K562 (cell line): ENCODE data around the gene PIGM. TPM values are rescaled to one million over a fixed set of nuclear protein-coding genes. Genes with fewer than 3 reads are reported as not detected.

ENCODE experiments used
- ATAC-seq: fragments of 200-7000 bp; cut with Tn5 transposase; 3 replicates; pipeline ENCODE4 v1.9.1; 2020; ENCODE audit warnings: moderate library complexity
- BruUV-seq: library from RNA; stranded (reverse); fragments of 400-500 nt; replicated peaks from 2 replicates; lab custom pipeline; 2021; lab: Mats Ljungman, UMichigan
- CTCF ChIA-PET: fragments of 300-600 bp; formaldehyde crosslinking; extraction: SDS; loops from one replicate; lab custom pipeline; 2021; ENCODE audit warnings: low intra/inter-chr PET ratio; lab: Yijun Ruan, JAX
- POLR2A ChIA-PET: fragments of 300-600, 350-650 bp; sonication (Branson Sonifier 250); formaldehyde crosslinking; extraction: SDS; loops from one replicate; lab custom pipeline; 2021; ENCODE audit warnings: antibody characterized with exemption, inconsistent platforms; lab: Yijun Ruan, JAX
- DNase-seq, 4 experiments: peaks; one replicate each; pipeline versions ENCODE4 v3.0.0 to v3.0.0-alpha.2; 2011 to 2018; ENCODE audit warnings: low spot score in 3 of 4, mixed read lengths in 3 of 4; ENCODE audit errors: extremely low read depth in 1 of 4
- FAIRE-seq: peaks from 2 replicates; lab custom pipeline; 2011; peaks lifted over from hg19 to GRCh38; lab: Jason Lieb, UNC
- H2AFZ ChIP-seq: 2 replicates; pipeline ENCODE4 v1.6.0; 2011; ENCODE audit warnings: low read depth, low read length, control low read depth, inconsistent platforms
- H3K27ac ChIP-seq: fragments of 200-600 bp; 3 replicates; pipeline ENCODE4 v1.8.0; 2011; ENCODE audit warnings: low read depth, mild to moderate bottlenecking, control low read depth, inconsistent platforms, low read length, moderate library complexity, mixed read lengths; ENCODE audit errors: extremely low read depth
- H3K27me3 ChIP-seq, 2 experiments: fragments of 300-600 bp in 1 of 2; 2 replicates in 1 of 2; 3 replicates in 1 of 2; pipeline versions ENCODE4 v1.6.0 to v1.8.0; 2011; ENCODE audit warnings: inconsistent platforms in 2 of 2, low read length in 2 of 2, mild to moderate bottlenecking in 1 of 2, mixed read lengths in 1 of 2, moderate library complexity in 1 of 2; ENCODE audit not compliant: control insufficient read depth in 2 of 2, insufficient read depth in 2 of 2
- H3K36me3 ChIP-seq: fragments of 300-600 bp; 3 replicates; pipeline ENCODE4 v1.8.0; 2011; ENCODE audit warnings: mild to moderate bottlenecking, low read length, inconsistent platforms; ENCODE audit not compliant: control insufficient read depth, insufficient read depth
- H3K4me1 ChIP-seq, 2 experiments: fragments of 200-600 bp in 1 of 2; replicated peaks in 1 of 2; 2 replicates in 1 of 2; 3 replicates in 1 of 2; pipeline versions ENCODE4 v1.5.1 to v1.8.0; 2011; ENCODE audit warnings: inconsistent platforms in 2 of 2, low read length in 2 of 2, mild to moderate bottlenecking in 1 of 2, mixed read lengths in 1 of 2, moderate library complexity in 1 of 2; ENCODE audit not compliant: control insufficient read depth in 2 of 2, insufficient read depth in 2 of 2
- H3K4me2 ChIP-seq: 2 replicates; pipeline ENCODE4 v1.6.1; 2011; ENCODE audit warnings: low read length, control low read depth, inconsistent platforms, mixed read lengths; ENCODE audit not compliant: insufficient read depth
- H3K4me3 ChIP-seq: fragments of 200-600 bp; sonication (generic), shearing (Covaris generic); 2 replicates; pipeline ENCODE4 v1.5.1; 2016; ENCODE audit warnings: control low read depth, inconsistent platforms
- H3K79me2 ChIP-seq: fragments of 200-600 bp; 3 replicates; pipeline ENCODE4 v1.8.0; 2011; ENCODE audit warnings: low read length, inconsistent platforms; ENCODE audit not compliant: control insufficient read depth, insufficient read depth
- H3K9ac ChIP-seq, 2 experiments: 2 replicates each; pipeline versions ENCODE4 v1.6.0 to v1.6.1; 2011; ENCODE audit warnings: low read depth in 2 of 2, low read length in 2 of 2, control low read depth in 1 of 2, inconsistent platforms in 1 of 2, mild to moderate bottlenecking in 1 of 2, mixed read lengths in 1 of 2; ENCODE audit not compliant: insufficient read depth in 1 of 2
- H3K9me1 ChIP-seq: one replicate; pipeline ENCODE4 v1.6.0; 2011; ENCODE audit warnings: inconsistent platforms, mild to moderate bottlenecking, low read length, moderate library complexity; ENCODE audit not compliant: control insufficient read depth, insufficient read depth
- H3K9me3 ChIP-seq: replicated peaks from 2 replicates; pipeline ENCODE4 v1.5.1; 2011; ENCODE audit warnings: low read depth, low read length, inconsistent platforms; ENCODE audit not compliant: control insufficient read depth, insufficient read depth
- H4K20me1 ChIP-seq: replicated peaks from 2 replicates; pipeline ENCODE4 v1.6.1; 2011; ENCODE audit warnings: low read length, inconsistent platforms, mixed read lengths; ENCODE audit not compliant: control insufficient read depth, insufficient read depth
- CAMTA2 ChIP-seq: fragments of 250-450 bp; sonication (Bioruptor Pico); conservative IDR thresholded peaks from 2 replicates; pipeline ENCODE4 v1.5.1; 2022
- EP300 ChIP-seq: IDR thresholded peaks from 2 replicates; pipeline ENCODE4 v1.6.1; 2012; ENCODE audit warnings: low read length, improper control_type of control experiment
- NRF1 ChIP-seq, 2 experiments: fragments of 450-650 bp; IDR thresholded peaks in 1 of 2; conservative IDR thresholded peaks in 1 of 2; 2 replicates each; pipeline ENCODE4 v1.6.1; 2014; ENCODE audit warnings: mild to moderate bottlenecking in 2 of 2
- SAFB2 ChIP-seq: fragments of 200-400 bp; formaldehyde crosslinking; IDR thresholded peaks from 2 replicates; pipeline ENCODE4 v1.6.1; 2018; ENCODE audit warnings: borderline replicate concordance, low read length, low read depth, moderate library complexity; ENCODE audit not compliant: severe bottlenecking
- SNRNP70 ChIP-seq: fragments of 200-400 bp; formaldehyde crosslinking; optimal IDR thresholded peaks from 2 replicates; pipeline ENCODE3; 2017; ENCODE audit warnings: low read depth, low read length
- SREBF1 ChIP-seq: fragments of 150-350 bp; IDR thresholded peaks from 2 replicates; pipeline ENCODE4 v1.6.1; 2014; ENCODE audit warnings: antibody characterized with exemption, low read depth, low read length, borderline replicate concordance
- ZNF75A ChIP-seq: fragments of 450-650 bp; formaldehyde crosslinking; IDR thresholded peaks from 2 replicates; pipeline ENCODE4 v1.4.0; 2020; ENCODE audit warnings: mild to moderate bottlenecking
- WGBS: fragments of 100-300 bp; shearing (Covaris generic); methylation state at CpG from one replicate; pipeline ENCODE4 v1.1.6; 2016; ENCODE audit warnings: low coverage, mixed read lengths; ENCODE audit not compliant: insufficient coverage; ENCODE audit errors: missing lambda C conversion rate; 5-methylcytosine and 5-hydroxymethylcytosine counted together
- in situ Hi-C: fragments of 300-500 bp; cut with MboI; formaldehyde crosslinking; loops from 4 replicates; pipeline ENCODE4 v1.15.0; 2018; ENCODE audit warnings: inconsistent platforms, mixed read lengths
- intact Hi-C: fragments of 100-400 bp; cut with micrococcal nuclease; formaldehyde crosslinking; loops from 2 replicates; pipeline ENCODE4 v1.14.2; 2022
- polyA plus RNA-seq, 8 experiments: library from polyadenylated mRNA; depleted of rRNA in 4 of 8; stranded (reverse) in 5 of 8; unstranded in 3 of 8; fragments of >200 nt; fragmentation: Nextera tagmentation in 2 of 8; fragmentation: Illumina TruSeq in 1 of 8; extraction: Ambion mirVana in 2 of 8; extraction: Trizol in 1 of 8; gene quantifications; 2 replicates each; pipeline versions ENCODE4 v1.2.1 to v1.2.3, GENCODE V29; 2011 to 2014; ENCODE audit warnings: inconsistent platforms in 1 of 8, missing spikeins in 1 of 8
- total RNA-seq, 7 experiments: library from RNA; depleted of rRNA in 6 of 7; stranded (reverse); fragments of >200 nt in 6 of 7; fragmentation: Illumina TruSeq in 2 of 7; extraction: Trizol in 2 of 7; gene quantifications; 2 replicates each; pipeline versions ENCODE4 v1.2.1 to v1.2.3, GENCODE V29; 2011 to 2021; ENCODE audit warnings: low replicate concordance in 1 of 7
- TF ChIP-seq, protein P1 (sequence below): sonication (generic); formaldehyde crosslinking; IDR thresholded peaks from 2 replicates; pipeline ENCODE4 v1.8.0; 2023; ENCODE audit warnings: mild to moderate bottlenecking, missing genetic modification reagents
- TF ChIP-seq, protein P2 (sequence below): IDR thresholded peaks from 2 replicates; pipeline ENCODE4 v1.6.1; 2011; ENCODE audit warnings: borderline replicate concordance, low read depth, mild to moderate bottlenecking, moderate library complexity, low read length; ENCODE audit not compliant: insufficient read depth, poor library complexity, severe bottlenecking
- TF ChIP-seq, protein P3 (sequence below): fragments of 450-650 bp; formaldehyde crosslinking; conservative IDR thresholded peaks from 2 replicates; pipeline ENCODE4 v1.4.0; 2022; ENCODE audit warnings: mild to moderate bottlenecking, missing genetic modification characterization

Gene PIGM
- total and polyA plus RNA-seq, 9 of the 15 experiments (the other 6 are each of a cell fraction or from before 2014, with no cell fraction given) = 2.6 to 6.7 (median 4.3) TPM

DNA sequence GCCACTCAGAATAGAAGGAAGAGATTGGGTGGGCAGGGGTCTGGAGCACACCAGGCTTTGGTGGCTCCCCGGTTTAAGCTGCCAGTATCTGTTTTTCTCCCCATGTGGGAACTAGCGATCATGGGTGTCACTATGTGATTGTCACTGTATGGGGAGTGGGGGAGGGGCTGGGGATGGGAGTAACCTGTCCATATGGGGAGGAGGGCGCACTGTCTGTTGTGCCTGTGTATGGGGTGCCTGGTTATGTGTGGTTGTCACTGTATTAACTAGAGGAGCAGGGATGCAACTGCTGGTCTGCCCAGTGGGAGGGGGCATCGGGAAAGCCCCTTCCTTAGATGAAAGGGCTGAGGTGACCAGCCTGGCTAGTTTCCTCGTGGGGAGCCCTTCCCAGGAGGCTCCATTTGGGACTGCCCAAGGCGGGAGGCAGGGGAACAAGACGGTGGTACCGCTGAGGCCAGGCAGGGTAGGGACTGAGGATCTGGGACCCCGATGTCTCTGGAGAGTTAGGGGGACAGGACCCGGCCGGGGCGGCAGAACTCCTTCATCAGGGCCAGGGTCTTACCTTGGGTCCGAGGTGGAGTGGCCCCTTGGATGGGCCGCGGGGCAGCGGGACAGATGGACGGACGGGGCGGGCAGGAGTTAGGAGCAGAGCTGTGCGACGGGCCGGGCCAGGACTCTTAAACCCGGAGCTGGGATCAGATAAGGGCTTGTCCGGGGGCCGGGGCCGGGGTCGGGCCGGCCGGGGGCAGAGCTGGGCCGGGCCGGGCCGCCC lies 37.9 kb upstream of the PIGM start, which contains the start of gene KCNJ10:
TSS of gene KCNJ10 (minus strand) at position 701 of the 772 bp plus-strand sequence. CDS start 27,628 bp downstream, outside the sequence.
- Histone ChIP-seq H3K4me2 (peak within 1 kb of the TSS; percentile 26), H3K9me1 (no peaks in the 10 kb centered on the region), H3K9ac (peak within 1 kb of the TSS in 1 of 2 experiments; percentile 36; a peak in 1 of 4 replicates), H3K36me3 (no peaks in the 10 kb centered on the region), H3K27ac (no peak within 1 kb of the TSS), H2AFZ (peak within 1 kb of the TSS; percentile 46; the same call in 1 of the 2 replicates), H3K4me1 (peaks cover 0 to 13% of the 10 kb centered on the region in 2 experiments; a peak in 3 of 5 replicates), H3K4me3 (no peak within 1 kb of the TSS; the same call in 1 of the 2 replicates), H3K79me2 (no peaks in the 10 kb centered on the region), H4K20me1 (no peaks in the 10 kb centered on the region; the same call in 1 of the 2 replicates), H3K9me3 (no peaks in the 10 kb centered on the region), H3K27me3 (peaks cover 10 to 43% of the 10 kb centered on the region in 2 experiments; a peak in 3 of 5 replicates)
- TF ChIP-seq NRF1 (conservative IDR thresholded peaks at IDR 0.05 in 1 of 2, IDR thresholded peaks at IDR 0.05 in 1 of 2) = no peak
- no peak for TF ChIP-seq SREBF1
- no peak for TF ChIP-seq ZNF75A (CRISPR knock-in tag)
- TF ChIP-seq, protein P1, sequence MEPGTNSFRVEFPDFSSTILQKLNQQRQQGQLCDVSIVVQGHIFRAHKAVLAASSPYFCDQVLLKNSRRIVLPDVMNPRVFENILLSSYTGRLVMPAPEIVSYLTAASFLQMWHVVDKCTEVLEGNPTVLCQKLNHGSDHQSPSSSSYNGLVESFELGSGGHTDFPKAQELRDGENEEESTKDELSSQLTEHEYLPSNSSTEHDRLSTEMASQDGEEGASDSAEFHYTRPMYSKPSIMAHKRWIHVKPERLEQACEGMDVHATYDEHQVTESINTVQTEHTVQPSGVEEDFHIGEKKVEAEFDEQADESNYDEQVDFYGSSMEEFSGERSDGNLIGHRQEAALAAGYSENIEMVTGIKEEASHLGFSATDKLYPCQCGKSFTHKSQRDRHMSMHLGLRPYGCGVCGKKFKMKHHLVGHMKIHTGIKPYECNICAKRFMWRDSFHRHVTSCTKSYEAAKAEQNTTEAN = no peak
- no peak for TF ChIP-seq EP300
- TF ChIP-seq, protein P2, sequence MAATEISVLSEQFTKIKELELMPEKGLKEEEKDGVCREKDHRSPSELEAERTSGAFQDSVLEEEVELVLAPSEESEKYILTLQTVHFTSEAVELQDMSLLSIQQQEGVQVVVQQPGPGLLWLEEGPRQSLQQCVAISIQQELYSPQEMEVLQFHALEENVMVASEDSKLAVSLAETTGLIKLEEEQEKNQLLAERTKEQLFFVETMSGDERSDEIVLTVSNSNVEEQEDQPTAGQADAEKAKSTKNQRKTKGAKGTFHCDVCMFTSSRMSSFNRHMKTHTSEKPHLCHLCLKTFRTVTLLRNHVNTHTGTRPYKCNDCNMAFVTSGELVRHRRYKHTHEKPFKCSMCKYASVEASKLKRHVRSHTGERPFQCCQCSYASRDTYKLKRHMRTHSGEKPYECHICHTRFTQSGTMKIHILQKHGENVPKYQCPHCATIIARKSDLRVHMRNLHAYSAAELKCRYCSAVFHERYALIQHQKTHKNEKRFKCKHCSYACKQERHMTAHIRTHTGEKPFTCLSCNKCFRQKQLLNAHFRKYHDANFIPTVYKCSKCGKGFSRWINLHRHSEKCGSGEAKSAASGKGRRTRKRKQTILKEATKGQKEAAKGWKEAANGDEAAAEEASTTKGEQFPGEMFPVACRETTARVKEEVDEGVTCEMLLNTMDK = no peak
- TF ChIP-seq, protein P3, sequence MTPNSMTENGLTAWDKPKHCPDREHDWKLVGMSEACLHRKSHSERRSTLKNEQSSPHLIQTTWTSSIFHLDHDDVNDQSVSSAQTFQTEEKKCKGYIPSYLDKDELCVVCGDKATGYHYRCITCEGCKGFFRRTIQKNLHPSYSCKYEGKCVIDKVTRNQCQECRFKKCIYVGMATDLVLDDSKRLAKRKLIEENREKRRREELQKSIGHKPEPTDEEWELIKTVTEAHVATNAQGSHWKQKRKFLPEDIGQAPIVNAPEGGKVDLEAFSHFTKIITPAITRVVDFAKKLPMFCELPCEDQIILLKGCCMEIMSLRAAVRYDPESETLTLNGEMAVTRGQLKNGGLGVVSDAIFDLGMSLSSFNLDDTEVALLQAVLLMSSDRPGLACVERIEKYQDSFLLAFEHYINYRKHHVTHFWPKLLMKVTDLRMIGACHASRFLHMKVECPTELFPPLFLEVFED (CRISPR knock-in tag) = no peak
- TF ChIP-seq SAFB2 = no peak
- TF ChIP-seq CAMTA2 = no peak
- TF ChIP-seq SNRNP70 = no peak
- ChIA-PET CTCF (interaction anchor here (0.7 kb wide), 1 partner anchor 66 kb away, joined by 4 read pairs; no protein-coding TSS in a partner anchor), POLR2A (interaction anchor here (0.6 to 1.0 kb wide), 4 partner anchors 9 to 191 kb away, joined by 3 to 4 read pairs (median 4); no protein-coding TSS in a partner anchor)
- ATAC-seq = peak; percentile 52
- 8% methylated on average over 19 of the region's 32 CpGs for WGBS
- DNase-seq = no peak
- intact Hi-C loops (no loop called here), in situ Hi-C loops (no loop called here)
- BruUV-seq = no TSS peak
- FAIRE-seq = no peak
